Activated CD4-positive, alpha-beta T cell treated with anti-CD3 and anti-CD28 coated beads, Interleukin-2, amount 50 U/mL, for 48 hours (primary cell): ENCODE data around the gene UBE2E1.
"Not testable (repeated sequence)": the region's sequence is repeated elsewhere in the genome, so short reads cannot be mapped to it uniquely, and the experiment has no call there.

Experiments
- DNase-seq, 2 experiments: peaks; one replicate each; pipeline ENCODE4 v3.0.0-alpha.2; 2020

UBE2E1 gene

DNA sequence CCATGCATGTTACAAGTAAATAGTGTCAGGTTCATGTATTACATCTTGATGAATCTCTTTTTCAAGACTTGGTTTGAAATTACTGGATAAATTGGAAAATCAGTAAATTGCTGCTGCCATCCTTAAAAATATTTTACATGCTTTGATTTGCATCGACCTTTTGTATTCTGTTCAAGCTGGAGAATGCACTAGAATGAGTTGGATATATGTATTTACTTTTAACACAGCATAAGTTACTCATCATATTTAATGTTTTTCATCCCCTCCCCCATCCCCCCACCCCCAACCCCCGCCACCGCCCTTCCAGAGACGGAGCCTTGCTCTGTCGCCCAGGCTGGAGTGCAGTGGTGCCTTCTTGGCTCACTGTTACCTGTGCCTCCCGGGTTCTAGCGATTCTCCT lies 16.8 kb downstream of the UBE2E1 start:
- no peak for DNase-seq

DNA sequence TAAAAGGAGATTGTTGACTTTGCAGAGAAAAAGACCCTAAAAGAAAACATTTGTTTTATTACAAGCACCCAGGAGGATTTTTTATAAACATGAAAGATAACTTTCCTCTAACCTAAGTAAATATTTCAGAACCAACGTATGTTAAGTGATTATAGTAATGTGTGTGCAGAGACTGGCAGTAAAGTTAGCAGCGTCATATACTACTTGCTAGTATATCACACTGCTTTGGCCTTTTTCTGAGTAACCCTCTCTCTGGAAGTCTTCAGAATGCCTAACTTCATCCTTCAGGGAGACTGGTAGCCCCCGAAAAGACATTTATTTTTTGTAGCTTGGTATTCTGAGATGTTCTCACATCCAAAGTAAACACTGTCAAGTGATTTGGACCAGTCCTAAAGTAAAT lies 17.9 kb downstream of the UBE2E1 start:
- no peak for DNase-seq

DNA sequence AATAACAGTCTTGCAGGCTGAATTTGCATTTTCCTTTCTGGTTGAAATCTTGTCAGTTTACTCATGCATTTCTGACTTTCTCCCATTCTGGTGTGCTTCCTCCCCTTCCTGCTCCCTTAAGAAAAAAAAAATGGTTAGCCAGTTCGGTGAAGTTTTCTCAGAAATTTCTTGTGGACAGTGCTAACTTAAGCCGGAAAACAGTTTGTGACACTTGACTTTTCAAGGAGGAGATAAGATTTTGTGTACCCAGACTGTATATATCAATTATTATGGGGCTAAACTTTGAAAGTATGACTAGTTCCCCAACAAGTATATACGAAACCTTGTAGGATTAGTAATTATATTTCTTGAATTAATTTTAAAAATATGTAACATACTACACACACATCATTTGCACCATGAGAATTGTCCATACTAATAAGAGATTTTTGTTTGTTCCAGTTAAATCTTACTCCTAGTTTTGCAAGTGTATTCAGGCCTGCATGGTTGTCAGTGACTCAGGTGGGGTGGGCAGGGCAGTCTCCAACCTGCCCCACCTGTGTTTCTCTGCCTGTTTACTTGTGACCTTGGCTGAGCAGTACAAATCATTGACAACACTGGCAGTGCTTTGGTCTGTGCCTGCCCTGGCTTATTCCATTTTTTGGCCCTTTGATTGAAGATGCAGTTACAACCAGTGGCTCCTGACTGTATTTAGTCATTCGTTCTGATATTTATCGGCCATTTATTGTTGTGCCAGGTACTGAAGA lies 19.1 kb downstream of the UBE2E1 start:
- DNase-seq: no peak

DNA sequence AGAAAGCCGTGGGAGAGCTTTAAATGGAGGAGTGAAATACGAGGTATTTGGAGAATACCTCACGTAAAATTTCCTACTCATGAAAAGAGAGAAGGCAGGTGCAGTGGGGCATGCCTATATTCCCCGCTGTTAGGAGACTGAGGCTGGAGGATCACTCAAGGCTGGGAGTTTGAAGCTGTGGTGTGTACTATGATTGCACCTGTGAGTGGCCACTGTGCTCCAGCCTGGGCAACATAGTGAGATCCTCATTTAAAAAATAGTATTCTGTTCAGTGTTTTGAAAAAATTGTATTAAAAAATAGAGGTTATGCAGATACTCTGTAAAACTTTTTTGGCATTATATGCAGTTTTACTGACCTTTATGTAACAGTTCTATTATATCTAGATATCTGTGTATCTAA lies 20.0 kb downstream of the UBE2E1 start:
- no peak for DNase-seq

DNA sequence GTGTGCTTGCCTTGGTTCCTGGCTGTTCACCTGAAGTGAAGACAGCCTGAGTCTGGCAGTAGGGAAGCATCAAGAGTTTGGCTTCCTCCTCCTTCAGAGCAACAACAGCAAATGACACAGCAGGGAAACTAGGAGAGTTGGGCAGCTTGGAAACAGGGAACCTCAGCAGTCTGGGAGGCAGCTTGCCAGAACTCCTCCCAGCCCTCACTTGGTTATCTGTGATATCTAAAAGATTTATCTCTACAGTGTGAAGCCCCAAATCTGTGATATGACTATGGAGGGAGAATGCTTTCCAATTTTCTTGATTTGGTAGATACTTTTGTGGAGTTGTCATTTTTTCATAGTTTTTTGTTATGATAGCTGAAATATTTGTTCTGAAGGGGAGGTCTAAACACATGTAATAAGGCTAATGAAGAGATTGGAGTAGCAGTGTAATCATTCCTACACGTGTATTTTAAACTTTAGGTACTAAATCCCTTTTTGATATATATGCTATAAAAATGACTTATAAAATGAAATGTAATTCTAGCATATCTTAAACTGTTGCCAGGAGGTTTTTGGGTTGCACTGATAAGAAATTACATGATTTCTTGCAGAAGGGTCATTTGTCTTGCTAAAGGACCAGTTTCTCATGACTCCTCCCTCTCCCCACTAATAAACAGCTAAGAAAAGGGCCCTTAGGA lies 20.8 kb downstream of the UBE2E1 start:
- no peak for DNase-seq

DNA sequence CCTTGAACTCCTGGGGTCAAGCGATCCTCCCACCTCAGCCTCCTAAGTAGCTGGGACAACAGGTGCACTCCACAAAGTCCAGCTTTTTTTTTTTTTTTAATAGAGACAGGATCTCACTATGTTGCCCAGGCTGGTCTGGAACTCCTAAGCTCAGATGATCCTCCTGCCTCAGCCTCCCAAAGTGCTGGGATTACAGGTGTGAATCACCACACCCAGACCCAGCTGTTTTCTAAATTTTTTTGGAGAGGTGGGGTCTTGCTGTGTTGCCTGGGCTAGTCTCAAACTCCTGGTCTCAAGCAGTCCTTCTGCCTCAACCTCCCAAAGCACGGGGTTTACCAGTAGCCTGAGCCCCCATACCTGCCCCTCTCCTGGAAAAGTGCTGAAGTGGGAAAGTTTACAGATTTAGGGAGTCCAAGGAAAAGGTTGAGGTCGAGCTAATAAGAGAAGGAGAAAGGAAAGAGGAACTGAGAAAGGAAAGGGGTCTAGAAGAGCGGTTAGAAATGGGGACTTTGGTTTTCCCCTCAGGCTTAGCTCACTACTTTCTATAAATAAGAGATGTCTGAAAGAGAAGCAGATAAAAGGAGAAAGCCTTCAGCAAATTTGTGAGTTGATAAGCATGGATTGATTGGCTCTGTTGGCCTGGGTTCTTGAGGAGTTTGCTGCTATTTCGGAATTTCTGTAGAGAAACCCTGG lies 23.6 kb downstream of the UBE2E1 start:
- DNase-seq: no peak

DNA sequence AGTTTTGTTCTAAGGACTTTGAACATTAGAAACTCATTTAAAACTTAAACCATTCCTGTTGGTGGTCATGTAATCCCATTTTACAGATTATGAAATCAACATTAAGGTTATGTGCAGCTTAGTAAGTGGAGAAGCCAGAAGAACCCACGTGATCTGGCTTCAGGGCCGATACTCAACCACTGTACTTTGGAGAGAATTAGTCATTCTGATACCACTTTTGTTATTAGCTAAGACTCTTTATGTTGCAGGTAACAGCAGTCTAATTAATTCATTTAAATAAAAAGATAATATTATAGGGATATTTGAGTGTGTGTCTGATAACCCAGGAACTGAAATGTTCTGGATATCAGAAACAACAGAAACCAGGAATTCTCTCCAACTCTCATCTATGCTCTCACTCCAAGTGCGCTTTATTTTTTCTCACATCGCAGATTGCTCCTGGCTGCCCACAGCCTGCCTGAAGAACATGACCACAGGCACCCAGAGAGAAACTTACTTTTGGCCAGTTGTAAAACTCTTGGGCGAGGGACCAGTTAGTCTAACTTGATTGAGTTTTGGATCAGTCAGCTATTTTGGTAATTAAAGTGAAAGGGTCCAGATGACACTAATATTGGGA lies 25.2 kb downstream of the UBE2E1 start:
- DNase-seq: no peak

DNA sequence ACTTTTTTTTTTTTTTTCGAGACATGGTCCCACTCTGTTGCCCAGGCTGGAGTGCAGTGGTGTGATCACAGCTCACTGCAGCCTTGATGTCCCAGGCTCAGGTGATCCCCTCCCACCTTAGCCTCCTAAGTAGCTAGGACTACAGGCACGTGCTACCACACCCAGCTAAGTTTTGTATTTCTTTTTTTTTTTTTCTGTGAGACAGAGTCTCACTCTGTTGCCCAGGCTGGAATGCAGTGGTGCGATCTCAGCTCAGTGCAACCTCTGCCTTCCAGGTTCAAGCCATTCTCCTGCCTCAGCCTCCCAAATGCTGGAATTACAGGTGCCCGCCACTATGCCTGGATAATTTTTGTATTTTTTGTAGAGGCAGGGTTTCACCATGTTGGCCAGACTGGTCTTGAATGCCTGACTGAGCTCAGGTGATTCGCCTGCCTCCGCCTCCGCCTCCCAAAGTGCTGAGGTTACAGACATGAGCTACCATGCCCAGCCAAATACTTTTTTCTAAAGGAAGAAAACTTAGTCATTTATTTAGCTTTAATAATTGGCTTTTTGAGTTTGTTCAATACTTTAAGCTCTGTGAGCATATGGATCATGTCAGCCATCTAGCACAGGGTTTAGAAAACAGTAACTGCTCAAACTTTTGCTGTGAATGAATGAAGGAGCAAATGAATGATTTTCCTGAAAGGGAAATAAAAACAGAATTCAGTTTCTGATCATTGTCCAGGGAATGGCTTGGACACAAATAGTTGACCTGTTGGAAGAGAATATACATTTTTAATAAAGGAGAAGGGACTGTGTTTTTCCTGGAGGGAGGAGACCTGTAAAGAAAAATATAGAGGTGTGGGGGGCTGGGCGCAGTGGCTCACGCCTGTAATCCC lies 26.0 kb downstream of the UBE2E1 start:
- no peak for DNase-seq

DNA sequence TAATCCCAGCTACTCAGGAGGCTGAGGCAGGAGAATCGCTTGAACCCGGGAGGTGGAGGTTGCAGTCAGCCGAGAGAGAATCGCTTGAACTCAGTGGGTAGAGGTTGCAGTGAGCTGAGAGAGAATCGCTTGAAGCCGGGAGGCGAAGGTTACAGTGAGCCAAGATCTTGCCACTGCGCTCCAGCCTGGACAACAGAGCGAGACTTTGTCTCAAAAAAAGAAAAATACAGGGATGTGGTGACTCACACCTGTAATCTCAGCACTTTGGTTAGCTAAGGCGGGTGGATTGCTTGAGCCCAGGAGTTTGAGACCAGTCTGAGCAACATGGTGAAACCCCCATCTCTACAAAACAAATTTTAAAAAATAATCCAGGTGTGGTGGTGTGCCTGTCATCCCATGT lies 26.8 kb downstream of the UBE2E1 start:
- DNase-seq: no peak

DNA sequence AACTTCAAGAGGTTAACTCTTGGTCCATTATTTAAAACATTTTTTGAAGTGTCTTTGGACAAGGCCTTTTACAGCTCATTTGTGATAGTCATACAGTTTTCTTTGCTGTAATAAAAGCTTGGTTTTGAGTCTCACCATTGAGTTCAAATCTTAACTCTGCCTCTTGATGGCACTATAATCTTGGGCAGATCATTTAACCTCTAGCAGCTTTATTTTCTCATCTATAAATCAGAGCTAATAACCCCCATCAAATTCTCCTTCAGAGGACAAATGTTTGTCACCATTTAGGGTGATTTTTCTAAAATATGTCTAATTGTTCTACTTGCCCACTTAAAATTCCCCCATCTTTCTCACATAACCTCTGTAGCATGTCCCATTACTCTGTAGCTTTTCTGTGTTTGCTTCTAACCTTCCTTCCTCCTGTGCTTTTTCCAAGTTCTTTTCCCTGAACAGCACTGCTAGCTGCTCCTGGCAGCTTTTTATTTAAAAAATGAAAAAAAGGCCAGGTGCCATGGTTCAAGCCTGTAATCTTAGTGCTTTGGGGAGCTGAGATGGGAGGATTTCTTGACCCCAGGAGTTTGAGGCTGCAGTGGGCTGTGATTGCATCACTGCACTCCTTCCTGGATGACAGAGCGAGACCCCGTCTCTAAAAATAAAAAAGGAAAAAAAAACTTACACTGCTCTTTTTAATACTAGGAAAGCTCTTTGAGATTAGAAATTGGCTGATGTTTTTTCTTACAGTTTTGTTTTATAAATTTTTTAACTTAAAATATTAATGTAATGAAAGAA lies 28.5 kb downstream of the UBE2E1 start:
- no peak for DNase-seq

DNA sequence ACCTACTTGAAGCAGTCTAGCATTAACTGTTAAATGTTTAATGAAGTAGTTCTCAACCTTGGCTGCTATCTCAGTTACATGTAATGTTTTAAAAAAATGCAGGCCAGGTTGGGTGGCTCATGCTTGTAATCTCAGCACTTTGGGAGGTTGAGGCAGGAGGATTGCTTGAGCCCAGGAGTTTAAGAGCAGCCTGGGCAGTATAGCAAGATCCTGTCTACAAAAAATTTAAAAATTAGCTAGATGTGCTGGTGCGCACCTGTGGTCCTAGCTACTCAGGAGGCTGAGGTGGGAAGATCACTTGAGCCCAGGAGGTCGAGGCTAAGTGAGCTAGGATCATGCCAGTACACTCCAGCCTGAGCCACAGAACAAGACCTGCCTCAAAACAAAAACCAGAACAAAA lies 29.3 kb downstream of the UBE2E1 start:
- DNase-seq: no peak

DNA sequence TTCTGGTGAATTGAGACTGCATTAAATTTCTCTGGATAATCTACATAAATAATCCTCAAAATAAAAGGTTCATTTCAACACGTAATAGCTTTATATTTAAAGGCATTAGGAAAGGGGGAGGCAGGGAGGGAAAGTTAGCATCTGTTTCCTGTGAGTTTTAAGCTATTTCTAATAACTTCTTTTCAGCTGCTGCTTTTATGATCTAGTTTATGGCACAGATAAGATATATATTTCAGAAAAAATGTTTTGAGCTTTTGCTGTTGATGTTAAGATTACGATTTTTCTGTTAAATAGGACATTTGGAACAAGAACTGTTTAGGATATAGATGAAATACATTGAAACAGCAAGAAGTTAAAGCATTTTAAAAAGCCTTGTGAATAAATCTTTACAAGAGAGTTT lies 30.0 kb downstream of the UBE2E1 start:
- DNase-seq: no peak

DNA sequence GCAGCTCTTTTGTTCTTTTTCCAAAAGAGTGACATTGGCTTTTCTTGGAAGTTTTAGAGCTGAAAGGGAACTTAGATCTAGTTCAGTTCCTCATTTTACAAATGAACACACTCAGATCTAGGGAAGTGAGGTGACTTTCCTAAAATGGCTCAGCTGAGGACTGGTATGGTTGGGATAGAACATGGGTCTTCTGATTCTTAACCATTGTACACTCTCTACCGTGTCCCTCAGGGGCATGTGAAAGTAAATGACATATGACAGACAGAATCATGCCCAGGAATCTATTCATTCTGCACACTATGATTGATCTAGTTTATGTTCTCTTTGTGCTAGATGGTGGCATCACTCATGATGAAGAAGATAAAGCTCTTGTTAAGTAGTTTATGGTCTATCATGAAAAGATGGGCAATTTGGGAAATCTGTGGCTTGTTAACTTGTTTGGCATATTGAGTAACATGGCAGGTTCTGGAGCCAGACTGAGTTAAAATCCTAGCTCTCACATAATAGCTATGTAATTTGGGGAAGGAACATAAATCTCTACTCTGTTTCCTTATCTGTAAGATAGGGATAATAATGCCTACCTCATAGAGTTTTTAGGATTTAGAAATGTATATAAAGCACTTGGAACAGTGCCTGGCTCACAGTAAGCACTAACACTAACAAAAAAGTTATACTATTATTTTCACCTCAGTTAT lies 30.9 kb downstream of the UBE2E1 start:
- no peak for DNase-seq

DNA sequence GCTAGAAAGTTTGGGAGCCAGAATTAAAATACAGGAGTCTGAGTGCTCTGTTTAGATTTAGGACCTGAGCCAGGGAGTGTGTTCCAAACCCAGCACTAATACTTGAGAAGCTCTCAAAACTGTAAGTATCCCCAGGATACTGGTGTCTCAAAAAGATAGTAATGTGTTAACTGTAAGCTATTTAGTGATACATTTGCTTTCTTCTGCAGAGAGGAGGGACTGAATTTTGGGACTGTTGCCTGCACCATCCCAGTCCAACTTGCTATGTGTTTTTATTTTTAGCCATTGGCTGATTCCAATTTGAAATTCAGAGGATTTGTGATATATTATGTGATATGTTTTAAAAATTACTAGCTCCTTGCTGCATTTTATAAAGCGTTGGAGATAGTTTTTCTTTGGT lies 31.5 kb downstream of the UBE2E1 start:
- no peak for DNase-seq

DNA sequence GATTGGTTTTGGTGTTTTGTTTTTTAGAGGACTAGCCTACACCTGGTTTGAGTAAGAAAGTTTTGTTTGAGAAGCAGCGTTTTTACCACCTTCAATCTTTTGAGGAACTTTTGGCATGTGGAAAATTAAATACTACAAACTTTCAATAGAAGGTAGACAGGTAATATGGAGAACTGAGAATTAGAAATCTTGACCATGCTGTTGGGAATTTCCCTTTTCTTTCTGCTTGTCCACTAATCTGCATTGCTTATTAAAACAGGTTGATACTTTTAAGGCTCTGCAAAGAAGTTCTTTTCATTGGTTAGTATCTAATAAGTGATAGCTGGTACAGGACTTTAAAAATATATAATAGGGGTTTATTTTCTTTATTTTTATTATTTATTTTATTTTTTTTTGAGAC lies 31.9 kb downstream of the UBE2E1 start:
- no peak for DNase-seq

DNA sequence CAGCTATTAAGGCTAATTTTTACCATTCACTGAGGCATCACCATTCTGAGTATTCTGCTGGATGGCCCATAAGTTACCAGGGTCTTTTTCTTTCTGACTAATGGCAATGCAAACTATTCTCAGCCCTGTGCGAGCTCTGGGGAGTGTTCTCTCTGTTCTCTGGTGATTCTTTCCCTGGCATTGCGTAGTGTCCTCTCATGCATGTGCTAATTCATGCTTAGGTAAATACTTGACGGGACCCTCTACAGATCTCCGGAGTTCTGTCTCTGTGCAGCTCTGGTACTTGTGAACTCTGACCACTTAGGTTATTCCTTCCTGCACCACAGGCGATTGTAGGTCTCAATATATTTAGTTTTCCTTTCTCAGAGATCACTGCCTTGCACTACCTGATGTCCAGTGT lies 34.8 kb downstream of the UBE2E1 start:
- no peak for DNase-seq

DNA sequence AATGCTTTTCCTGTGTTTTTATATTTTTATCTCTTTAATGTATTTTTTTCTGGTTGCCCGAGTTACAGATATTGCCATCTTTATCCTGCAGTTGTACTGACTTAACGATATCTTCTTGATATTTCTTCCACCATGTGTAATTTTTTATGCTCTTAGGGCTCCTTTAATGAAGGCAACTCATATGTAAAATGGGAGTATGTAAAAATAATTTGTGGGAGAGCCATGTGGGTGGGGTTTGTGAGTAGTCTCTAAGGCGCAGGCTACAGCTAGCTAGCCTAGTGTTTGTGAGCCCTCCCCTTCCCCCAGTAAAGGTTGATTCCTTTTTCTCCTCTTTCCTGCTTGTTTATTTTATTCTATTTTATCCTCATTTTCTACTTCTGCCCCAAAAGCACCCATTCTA lies 38.1 kb downstream of the UBE2E1 start:
- no peak for DNase-seq

DNA sequence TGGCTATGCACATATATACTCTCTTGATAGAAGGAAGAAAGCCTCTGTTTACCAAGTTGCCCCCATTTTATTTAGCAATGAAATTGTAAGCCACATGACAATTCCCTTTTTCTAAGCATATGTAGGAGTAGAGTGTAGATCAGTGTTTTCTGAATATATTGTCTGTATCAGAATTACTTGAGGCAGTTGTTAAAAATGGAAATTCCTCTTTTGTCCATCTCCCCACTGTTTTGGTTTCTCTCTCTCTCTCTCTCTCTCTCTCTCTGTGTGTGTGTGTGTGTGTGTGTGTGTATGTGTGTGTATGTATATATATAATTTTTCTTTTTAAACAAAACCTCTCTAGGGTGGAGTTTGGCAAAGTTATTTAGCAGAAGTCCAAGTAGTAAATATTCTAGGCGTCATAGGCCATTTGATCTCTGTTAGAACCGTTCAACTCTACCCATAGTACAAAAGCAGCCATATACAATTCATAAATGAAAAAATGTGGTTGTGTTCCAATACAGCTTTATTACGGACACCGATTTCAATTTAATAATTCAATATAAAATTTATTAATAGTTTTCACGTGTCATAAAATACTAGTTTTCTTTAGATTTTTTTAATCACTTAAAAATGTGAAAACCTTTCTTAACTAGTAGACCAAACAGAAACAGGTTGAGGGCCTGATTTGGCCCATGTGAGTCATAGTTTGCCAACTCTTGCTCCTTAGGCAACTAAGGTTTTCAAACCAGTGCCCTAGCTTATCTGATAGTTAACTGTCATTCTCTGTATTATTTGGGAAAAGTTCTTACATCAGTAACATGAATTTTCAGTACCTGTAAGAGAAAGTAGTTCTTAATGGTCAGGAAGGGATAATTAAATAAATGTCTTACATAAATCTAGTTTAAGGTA lies 39.8 kb downstream of the UBE2E1 start:
- DNase-seq: no peak

DNA sequence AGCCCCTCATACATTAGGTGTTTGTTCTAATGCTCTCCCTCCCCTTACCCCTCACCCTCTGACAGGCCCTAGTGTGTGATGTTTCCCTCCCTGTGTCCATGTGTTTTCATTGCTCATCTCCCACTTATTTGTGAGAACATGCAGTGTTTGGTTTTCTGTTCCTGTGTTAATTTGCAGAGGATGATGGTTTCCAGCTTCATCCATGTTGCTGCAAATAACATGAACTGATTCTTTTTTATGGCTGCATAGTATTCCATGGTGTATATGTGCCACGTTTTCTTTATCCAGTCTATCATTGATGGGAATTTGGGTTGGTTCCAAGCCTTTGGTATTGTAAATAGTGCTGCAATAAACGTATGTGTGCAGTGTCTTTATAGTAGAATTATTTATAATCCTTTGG lies 43.7 kb downstream of the UBE2E1 start:
- not testable (repeated sequence) for DNase-seq

DNA sequence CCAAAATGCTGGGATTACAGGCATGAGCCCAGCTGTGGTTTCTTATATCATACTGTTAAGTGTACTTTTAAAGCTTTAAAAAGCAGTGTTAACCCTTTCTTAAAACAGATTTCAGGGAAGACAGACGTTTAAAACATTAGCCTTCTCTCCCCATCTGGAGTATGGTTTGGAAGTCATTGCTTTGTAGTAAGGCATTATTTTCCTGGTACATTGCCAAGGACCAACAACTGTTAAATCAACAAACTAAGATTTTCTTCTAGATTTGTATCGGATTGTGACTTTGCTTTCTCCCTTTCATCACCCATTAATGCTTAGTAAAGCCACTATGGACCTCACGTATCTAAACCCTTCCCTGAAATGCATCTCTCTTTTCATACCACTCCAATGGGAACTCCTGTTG lies 50.5 kb downstream of the UBE2E1 start:
- no peak for DNase-seq
